AML-193 (cell line): Measurements from ENCODE around the gene LYPD5.
"Not testable (repeated sequence)": the region's sequence is repeated elsewhere in the genome, so short reads cannot be mapped to it uniquely, and the experiment has no call there.

Experiments used
- DNase-seq, 2 experiments: peaks; one replicate each; lab custom pipeline; 2025; lab: John Stamatoyannopoulos, UW

Gene LYPD5, protein sequence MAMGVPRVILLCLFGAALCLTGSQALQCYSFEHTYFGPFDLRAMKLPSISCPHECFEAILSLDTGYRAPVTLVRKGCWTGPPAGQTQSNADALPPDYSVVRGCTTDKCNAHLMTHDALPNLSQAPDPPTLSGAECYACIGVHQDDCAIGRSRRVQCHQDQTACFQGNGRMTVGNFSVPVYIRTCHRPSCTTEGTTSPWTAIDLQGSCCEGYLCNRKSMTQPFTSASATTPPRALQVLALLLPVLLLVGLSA

DNA sequence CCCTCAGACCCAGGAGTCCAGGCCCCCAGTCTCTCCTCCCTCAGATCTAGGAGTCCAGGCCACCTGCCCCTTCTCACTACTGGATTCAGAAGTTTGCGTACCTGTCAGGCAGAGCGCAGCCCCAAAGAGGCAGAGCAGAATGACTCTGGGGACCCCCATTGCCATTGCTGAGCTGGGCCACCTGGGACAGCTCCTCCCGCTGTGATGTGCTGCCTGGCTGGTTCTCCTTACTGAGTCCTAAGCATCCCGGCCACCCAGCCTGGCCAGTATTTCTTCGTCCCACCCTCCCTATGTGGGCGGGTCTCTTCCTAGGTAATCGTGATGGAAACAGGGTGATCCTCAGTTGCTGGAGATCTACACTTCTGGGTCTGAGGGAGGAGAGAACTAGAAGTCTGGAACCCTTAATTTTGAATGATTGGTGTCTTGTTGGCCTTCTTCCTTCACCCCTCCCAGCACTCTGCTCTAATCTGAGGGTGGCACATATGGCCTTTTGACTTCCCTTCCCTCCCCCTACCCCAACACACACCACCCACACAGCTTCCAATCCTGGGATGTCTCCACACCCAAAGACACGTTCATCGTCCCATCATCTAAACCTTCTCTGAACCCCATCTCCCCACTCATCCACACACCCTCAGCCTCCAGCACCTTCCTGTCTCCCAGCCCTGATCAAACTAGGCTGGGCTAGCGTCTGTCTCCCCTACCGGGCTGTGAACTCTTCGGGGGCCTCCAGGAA lies at the start of gene LYPD5:
LYPD5 (minus strand) TSS at position 232 of the 736 bp plus-strand sequence; CDS start at position 165, 67 bp downstream.
- DNase-seq = no peak

DNA sequence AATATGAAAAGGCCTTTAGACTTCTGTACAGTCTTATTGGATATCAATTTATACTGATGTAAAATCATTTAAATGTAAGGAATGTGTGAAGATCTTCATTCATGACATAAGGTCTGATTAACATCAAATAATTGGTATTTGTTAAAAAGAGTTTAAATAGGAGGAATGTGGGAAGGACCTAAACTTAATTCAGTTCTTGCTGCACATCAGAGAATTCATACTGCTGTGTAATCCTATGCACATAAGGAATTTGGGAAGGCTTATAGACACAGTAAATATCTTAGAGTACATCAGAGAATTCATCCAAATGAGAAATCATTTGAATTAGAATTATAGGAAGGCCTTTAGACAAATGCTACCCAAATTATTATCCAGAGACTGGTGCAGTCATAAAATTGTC lies 46.6 kb upstream of the LYPD5 start:
- no peak for DNase-seq

DNA sequence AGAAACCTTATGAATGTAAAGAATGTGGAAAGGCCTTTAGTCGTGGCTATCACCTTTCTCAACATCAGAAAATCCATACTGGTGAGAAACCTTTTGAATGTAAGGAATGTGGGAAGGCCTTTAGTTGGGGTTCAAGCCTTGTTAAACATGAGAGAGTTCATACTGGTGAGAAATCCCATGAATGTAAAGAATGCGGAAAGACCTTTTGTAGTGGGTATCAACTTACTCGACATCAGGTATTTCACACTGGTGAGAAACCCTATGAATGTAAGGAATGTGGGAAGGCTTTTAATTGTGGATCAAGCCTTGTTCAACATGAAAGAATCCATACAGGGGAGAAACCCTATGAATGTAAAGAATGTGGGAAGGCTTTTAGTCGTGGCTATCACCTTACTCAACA lies 45.6 kb upstream of the LYPD5 start:
- DNase-seq = no peak

DNA sequence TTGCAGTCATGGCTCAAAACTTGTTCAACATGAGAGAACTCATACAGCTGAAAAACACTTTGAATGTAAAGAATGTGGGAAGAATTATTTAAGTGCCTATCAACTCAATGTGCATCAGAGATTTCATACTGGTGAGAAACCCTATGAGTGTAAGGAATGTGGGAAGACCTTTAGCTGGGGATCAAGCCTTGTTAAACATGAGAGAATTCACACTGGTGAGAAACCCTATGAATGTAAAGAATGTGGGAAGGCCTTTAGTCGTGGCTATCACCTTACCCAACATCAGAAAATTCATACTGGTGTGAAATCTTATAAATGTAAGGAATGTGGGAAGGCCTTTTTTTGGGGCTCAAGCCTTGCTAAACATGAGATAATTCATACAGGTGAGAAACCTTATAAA lies 45.0 kb upstream of the LYPD5 start:
- DNase-seq = no peak

DNA sequence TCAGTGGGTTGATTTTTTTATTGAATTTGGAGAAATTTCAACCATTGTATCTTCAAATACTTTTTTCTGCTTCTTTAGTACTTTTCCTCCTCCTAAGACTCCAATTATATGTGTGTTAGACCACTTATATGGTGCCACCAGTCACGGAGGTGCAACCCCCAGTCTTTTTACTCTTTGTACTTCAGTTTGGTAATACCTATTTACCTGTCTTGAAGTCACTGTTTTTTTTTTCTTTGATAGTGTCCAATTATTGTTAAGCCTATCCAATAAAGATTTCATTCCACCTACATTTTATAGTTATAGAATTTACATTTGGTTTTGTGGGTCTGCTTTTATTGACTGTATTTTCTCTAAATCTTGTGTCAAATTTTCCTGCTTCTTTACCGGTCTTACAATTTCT lies 39.8 kb upstream of the LYPD5 start:
- no peak for DNase-seq

- DNase-seq = no peak
Measured at GRCh38 chr19:43839139-43839538, 36.9 kb upstream of the LYPD5 start.

DNA sequence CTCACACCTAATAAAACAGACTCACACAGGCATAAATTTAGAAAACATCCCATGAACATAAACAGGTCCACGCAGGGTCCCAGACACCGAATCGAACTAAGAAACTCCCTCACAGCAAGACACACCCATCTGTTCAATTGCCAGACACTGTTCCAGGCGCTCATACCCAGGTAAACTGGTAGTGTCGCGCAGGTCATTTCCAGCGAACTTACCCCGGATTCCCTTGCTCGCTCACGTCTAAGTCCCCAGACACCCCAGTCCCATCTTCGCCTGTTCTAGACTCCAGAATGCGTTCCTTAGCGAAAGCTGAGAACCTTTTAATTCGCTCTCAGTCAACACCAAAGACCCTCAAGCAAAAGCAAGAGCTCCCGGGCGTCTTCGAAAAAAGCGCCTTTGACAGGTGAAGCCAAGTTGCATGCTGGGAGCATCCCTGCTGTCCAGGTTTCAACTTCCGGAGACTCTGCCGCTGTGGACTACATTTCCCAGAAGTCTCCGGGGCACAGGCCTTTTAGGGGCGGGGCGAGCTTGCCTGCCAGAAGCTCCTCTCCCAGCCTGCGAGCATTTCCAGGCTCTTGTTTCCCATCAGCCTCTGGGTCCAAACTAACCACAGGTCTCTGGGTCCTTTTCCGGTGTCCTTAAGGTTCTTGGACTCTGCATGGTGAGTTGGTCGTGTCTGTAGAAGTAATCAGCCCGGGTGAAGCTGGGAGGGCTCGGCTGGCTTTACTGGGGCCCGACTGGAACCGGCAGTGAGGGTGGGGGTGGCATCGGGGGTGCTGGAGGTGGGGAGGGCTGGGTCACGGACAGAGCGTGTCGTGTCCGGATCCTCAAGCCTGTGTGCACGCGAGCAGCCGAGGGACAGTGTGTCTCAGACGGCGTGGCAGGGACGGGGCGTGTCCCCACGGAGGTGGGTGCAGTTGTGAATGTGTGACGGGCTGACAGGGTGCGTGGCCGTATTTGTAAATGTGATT lies 24.8 kb upstream of the LYPD5 start, which contains the start of gene ZNF283:
ZNF283 (plus strand) TSS at position 535 of the 968 bp plus-strand sequence. CDS start 6,184 bp downstream, outside the sequence.
- DNase-seq = peak; percentile 71 to 85

GRCh38 chr19:43824572-43824971 lies 22.3 kb upstream of the LYPD5 start:
- DNase-seq = not testable (repeated sequence)

GRCh38 chr19:43823856-43824255 lies 21.6 kb upstream of the LYPD5 start:
- not testable (repeated sequence) for DNase-seq

DNA sequence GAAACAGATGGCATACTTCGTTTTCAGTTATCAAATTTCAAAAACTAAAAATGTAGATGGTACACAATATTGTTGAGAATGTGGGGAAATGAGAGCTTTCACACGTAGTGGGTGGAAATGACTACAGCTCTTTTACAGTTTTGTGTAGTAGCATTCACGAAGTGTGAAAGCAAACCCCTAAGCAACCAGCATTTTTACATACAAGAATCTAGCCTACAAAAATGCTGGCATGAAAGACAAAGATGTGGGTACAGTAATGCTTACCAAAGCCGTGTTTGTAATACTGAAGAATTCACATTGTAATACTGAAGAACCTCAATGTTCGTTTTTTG lies 18.6 kb upstream of the LYPD5 start:
- DNase-seq = no peak

GRCh38 chr19:43820098-43820883 lies 18.0 kb upstream of the LYPD5 start:
- no peak for DNase-seq

DNA sequence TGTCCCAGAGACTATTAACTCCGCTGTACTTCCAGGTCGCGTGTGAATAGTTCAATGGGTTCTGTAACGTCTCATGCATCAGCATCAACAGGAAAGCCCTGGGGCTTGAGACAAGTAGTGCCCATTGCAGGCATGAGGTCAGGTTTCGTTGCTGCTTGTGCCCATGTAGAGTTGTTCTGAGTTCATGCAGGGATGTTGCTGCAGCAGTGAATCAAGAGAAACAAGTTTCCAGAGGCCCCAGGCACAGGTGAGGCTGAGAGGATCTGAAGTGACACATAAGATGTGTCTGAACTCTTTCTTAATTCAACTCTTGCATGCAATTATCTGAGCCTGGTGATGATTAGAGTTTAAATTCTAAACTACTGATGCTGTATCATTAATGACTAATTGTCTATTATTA lies 16.3 kb upstream of the LYPD5 start:
- no peak for DNase-seq

GRCh38 chr19:43817454-43817853 lies 15.2 kb upstream of the LYPD5 start:
- not testable (repeated sequence) for DNase-seq

- DNase-seq = no peak
Measured at GRCh38 chr19:43814663-43815352, 12.6 kb upstream of the LYPD5 start.

- DNase-seq = no peak
Measured at GRCh38 chr19:43812688-43813087, 10.4 kb upstream of the LYPD5 start.

DNA sequence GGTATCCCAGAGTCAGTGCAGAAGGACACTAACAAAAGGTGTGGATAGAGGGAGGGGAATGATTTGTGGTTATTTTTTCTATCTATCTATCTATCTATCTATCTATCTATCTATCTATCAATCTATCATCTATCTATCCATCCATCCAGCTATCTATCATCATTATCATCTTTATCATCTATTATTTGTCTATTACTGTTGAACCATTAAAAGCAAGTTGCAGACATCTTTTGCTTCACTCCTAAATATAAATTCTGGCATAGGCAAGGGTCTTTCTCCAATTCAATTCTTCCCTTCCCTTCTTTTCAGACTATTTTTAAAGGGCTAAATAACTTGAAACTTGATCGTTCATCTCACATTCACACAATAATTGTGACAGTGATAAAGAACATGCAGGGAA lies 10.0 kb upstream of the LYPD5 start:
- DNase-seq = no peak

DNA sequence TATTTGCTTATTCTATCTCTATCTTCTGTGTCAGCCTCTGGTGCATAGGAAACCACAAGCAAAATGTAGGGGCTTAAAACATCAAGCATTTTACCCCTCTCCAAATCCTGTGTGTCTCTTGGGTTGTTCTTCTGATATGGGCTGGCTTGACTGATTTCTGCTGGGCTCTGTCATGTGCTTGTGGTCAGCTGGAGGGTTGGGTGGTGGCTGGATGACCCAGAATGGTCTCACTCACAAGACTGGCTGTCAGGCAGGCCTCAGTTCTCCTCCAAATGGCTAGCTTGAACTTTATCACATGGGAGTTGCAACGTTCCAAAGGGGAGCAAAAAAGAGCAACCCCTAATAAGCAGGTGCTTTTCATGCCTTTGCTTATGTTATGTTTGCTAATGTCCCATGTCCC lies 9.6 kb upstream of the LYPD5 start:
- DNase-seq = no peak

DNA sequence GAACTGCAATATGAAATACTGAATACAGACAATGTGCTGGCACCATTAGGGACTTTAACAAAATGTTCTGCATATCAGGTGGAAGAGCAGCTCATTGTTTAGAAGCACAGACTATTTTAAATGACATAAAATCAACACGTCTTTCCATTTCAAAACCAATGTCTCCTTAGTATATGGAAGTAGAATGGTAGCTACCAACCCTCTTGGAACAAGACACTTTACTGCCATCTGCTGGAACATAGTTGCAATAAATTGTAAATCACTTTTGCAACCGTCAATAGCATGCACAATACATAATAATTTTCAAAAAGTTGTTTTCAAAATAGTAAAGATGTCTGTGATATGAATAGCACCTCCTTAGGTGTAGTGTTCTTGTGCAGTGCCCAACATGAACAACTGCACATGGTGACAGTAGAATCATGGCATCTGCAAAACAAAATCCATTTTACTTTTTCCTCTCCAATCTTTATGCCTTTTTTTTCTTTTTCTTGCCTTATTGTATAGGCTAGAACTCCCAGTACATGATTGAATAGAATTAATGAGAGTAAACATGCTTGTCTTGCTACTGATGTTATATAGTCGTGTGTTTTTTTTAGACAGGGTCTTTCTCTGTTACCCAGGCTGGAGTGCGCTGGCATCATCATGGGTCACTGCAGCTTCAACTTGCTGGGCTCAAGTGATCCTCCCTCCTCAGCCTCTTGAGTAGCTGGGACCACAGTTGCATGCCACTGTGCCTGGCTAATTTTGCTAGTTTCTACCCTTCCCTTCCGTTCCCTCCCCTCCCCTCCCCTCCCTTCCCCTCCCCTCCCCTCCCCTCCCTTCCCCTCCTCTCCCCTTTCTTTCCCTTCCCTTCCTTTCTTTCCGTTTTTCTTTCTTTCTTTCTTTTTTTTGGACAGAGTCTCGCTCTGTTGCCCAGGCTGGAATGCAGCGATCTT lies 7.8 kb upstream of the LYPD5 start:
- peak; percentile 70 to 73 for DNase-seq

DNA sequence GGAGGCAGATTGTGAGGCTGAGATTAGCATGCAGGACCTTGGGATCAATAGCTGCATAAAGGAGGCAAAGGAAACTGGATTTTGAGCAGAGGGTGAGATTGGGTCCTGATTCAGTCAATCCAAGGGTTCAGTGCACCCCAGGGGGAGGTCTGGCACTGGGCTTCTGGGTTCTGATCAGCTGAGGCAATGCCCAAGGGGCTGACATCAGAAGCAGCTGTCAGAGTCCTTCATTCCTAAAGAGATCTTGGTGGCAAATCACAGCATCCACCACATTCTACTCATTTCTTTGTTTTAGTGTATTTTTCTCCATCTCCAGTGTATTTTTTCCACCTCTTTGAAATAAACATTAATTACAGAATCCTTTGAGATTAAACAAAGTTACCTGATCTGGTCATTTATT lies 5.4 kb upstream of the LYPD5 start:
- DNase-seq = no peak

GRCh38 chr19:43806848-43807247 lies 4.6 kb upstream of the LYPD5 start:
- no peak for DNase-seq
